Measurements from ENCODE around the gene TMA7.

GRCh38 chr3:48419597-48419996 lies 20.5 kb upstream of the TMA7 start:
- TF ChIP-seq CTCF (IDR thresholded peaks at IDR 0.05) = no peak
- TF ChIP-seq POLR2AphosphoS5 (IDR thresholded peaks at IDR 0.05) = no peak

Data from breast epithelium (tissue), 3 donors.